Right ventricle myocardium superior (tissue), 1 donor: ENCODE data around the gene MRPL42. TPM values are rescaled to one million over a fixed set of nuclear protein-coding genes. Genes with fewer than 3 reads are reported as not detected.
A peak's percentile ranks its signal among the peaks of the same experiment; 100 is the strongest.
"Not testable (repeated sequence)": the region's sequence is repeated elsewhere in the genome, so short reads cannot be mapped to it uniquely, and the experiment has no call there.

Experiments
- ATAC-seq: fragments of 200-7000 bp; cut with Tn5 transposase; one replicate; pipeline ENCODE4 v1.9.1; 2020; ENCODE audit warnings: mild to moderate bottlenecking; ENCODE audit not compliant: poor library complexity
- DNase-seq: peaks from one replicate; pipeline ENCODE4 v3.0.0-alpha.2; 2020
- intact Hi-C: fragments of 100-400 bp; cut with DNase I; formaldehyde crosslinking; loops from one replicate; pipeline ENCODE4 v1.11.2; 2022
- total RNA-seq: library from RNA; stranded (reverse); fragmentation: NEBNext Ultra II Directional; extraction: Animal tissue kit (Norgen Biotek cat#: 25700); gene quantifications from one replicate; pipeline ENCODE4 v1.2.1, GENCODE V29; 2021
- donor health status: DM: no; HTN: yes; CAD: no; lungs with severe emphysema.

Gene MRPL42
- total RNA-seq, 1 donor from 2014 or later, result 39.9 TPM

DNA sequence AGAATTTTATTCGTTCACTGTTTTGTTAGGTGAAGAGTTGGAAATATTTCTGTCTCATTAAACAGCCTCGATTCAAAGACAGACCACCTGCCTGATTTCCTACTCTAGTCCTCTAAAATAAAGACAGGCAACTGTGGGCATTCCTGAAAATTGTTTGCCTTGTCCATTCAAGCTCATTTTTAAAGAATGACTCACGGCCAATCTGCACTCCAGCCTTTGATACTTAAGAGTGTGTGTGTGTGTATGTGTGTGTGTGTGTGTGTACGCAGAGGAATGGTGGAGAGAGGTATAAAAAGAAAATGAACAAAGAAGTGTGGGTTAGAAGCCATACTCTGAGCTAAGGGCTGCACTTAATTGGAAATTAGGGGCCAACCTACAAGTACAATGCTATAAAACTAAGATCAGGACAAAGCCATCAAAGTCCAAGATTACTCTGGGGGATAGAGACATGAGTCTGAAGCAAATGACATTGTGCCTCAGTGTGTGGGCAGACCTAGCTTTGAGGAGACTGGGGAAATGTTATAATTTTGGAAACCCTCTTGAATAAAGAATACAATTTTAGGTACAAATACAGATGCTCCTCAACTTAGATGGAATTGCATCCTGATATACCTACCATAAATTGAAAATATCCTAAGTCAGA is 59.6 kb downstream of the MRPL42 start:
- intact Hi-C loops, result no loop called here

DNA sequence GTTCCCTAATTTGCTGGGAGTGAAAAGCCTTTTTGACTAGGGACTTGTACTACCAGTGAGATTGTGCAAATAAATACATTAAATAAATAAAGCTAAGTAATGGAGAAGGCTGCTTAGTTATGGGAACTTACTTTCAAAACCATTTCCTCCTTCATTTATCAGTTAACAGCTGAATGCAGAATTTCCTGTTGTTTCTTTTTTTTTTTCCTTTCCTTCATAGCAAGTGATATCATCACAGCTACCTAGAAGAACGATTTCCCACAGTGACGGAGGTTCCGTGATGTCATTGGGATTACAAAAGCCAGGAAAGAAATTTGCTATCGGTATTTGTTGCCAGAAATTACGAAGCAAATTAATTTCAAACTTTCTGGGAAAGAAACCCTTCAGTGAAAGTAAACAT is 63.0 kb downstream of the MRPL42 start:
- intact Hi-C loops, result no loop called here
- ATAC-seq (no peak), DNase-seq (no peak)

More for the DNA sequence above, 59.6 kb downstream of the MRPL42 start:
- DNase-seq, result no peak
- ATAC-seq, result no peak

DNA sequence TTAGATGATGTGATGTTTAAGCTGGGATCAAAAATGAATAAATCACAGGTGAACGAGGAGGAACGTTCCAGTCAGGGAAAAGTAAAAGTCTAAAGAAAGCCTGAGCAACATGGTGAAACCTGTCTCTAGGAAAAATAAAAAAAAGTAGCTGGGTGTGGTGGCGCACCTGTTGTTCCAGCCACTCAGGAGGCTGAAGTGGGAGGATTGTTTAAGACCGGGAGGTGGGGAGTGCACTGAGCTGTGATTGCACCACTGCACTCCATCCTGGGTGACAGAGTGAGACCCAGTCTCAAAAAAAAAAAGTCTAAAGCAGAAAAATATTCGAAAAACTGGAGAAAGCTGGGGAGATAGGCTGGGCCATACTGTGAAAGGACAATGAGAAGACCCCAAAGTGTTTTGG is 66.0 kb downstream of the MRPL42 start:
- DNase-seq (no peak), ATAC-seq (no peak)
- intact Hi-C loops, result no loop called here

DNA sequence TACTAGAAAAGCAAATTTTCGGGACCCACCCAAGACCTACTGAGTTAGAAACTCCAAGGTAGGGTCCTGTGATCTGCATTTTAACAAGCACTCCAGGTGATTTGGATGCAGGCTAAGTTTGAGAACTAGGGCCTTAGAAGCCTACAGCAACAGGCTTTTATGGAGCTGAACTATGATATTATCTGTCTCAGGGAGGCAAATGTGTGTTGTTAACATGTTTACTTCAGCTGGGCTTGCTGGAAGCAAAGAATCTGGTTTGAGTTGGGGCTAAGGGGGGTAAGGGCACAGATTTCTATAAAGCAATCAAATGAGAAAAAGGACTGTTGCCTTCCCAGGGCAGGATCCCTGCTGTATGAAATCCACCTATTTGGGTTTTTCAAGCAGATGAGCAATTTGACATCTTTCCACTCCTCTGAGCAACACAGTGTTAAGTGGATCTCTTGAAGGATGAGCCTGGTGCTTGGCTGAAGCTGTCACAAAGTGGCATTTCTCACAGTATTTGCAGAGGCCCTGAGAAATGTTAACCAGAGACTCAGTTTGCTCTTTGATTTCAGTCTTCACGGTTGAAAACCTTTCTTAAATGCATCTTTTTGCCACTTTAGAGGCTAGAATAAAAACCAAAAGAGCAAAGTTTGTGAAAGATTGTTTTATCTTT is 68.9 kb downstream of the MRPL42 start:
- intact Hi-C loops, result no loop called here
- peak; percentile 18 for ATAC-seq
- DNase-seq, result no peak

DNA sequence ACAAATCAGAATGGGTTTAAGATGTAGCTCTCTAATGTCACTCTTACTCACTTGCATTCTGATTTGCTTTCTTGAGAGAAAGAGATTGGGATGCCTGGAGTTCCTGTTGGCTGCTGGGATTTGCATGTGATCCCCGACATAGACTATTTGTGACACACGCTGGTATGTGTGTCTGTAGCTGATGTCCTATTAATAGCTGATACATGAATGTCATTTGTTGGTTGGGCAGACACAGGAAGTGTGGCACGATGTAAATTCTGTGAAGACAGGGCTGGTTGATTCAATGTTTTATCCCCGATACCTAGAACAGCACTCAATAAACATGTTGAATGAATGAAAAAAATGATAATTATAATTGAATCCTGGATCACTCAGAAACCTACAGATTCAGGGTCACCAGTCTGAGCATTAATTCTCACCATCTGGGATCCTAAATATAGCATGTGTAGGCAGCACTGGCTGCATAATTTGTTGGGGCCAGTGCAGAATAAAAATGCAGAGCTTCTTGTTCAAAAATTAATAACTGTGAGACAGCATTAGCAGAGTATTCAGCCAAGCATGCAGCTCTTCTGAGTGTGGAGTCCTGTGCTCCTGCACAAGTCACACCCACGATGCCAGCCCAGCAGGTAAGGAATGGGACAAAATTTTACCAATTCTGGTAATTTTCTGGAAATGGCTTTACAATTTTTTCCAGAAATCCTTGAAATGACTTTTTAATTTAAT is 69.6 kb downstream of the MRPL42 start:
- DNase-seq (no peak), ATAC-seq (peak; percentile 92)
- intact Hi-C loops, result no loop called here

DNA sequence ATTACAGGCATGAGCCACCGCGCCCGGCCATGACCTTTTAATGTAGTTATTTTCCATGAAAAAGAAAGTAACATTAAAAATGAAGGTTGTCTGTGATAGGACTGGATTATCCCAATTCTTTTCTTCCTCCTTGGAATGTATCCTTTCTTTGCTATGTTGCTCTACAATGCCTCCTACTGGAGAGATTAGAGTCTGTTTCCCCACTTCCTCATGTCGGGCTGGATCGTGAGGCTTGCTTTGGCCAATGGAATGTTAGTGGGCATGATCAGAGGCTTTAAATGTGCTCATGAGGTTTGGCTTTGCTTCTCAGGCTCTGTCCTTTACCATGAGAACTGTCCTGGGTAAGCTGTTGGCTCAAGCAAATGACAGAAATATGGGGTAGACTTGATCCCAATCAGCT is 70.5 kb downstream of the MRPL42 start:
- no peak for ATAC-seq
- no peak for DNase-seq
- intact Hi-C loops, result no loop called here

DNA sequence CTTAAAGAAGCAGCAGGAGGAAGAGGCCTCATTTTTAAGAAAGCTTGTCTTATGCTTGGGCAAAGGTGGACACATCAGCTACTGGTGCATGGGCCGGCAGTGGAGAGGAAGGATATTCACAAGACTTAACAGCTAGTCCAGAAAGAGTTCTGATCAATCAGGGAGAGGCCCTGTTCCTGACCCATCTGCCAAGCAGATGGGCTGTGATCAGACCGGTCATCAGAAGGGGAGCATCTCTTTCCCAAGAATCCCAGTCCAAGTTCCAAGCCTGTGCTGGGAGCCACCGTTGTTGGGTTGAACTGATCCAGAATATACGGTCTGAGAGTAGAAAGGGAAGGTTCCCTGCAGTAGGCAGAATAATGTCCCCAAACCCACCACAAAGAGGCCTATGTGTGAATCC is 72.5 kb downstream of the MRPL42 start:
- ATAC-seq, result no peak
- no peak for DNase-seq
- intact Hi-C loops, result no loop called here

DNA sequence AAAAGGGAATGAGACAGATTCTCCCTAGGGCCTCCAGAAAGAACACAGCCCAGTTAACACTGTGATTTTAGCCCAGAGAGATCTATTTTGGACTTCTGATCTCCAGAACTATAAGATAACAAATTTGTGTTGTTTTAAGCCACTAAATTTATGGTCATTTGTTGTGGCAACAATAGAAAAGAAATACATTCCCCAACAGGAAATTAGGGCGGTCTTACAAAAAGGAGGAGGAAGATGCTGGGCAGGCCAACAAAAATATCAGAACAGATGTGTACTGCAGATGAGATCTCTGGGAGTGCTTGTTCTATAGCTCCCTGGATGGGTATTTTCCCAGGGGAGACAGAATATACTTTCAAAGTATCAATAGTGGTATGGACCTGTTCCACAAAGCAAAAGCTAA is 73.2 kb downstream of the MRPL42 start:
- DNase-seq (no peak), ATAC-seq (no peak)
- intact Hi-C loops, result no loop called here

DNA sequence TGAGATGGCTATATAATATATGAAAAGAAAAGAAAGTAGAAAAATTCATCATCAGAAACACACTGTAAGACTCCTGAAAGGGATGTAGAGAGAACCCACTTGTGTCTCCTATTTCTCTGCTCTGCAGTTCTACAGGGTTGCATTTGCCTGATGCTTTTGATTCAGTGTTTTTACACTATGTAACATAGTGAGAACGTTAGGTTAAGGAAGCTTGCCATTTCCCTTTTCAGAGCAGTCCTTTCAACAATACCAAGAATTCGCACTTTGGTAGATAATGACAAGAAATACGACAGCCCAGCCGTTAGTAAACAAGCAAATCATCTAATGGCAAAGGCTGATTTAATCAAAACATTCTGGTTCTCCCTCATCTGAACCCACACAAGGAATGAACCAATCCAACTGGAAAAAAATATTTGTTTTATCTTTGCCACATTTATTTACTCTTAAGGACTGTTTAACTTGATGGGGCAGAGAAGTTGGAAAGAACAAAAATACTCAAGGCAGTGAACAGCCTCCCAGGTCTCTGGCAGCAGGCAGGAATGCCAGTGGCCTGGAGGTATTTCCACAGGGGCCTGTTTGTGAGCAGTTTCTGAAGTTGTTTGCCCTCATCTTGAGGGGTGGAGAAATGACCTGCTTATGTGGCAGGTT is 74.4 kb downstream of the MRPL42 start:
- no peak for DNase-seq
- intact Hi-C loops, result no loop called here
- ATAC-seq, result no peak

DNA sequence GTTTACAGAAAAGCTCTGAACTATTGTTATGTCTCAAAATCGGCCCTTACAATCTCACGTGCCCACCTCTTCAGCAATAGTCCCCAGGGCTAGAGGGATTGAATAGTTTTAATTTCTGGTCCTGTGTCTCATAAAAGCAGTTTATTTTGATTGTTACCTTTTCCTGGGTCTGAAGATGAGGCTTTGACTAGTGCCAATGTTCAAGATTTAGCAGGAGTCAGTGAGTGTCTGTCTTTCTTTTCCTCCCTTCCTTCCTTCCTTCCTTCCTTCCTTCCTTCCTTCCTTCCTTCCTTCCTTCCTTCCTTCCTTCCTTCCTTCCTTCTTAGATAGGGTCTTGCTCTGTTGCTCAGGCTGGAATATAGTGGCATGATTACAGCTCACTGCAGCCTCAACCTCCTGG is 80.5 kb downstream of the MRPL42 start:
- intact Hi-C loops, result no loop called here
- ATAC-seq (no peak), DNase-seq (no peak)

DNA sequence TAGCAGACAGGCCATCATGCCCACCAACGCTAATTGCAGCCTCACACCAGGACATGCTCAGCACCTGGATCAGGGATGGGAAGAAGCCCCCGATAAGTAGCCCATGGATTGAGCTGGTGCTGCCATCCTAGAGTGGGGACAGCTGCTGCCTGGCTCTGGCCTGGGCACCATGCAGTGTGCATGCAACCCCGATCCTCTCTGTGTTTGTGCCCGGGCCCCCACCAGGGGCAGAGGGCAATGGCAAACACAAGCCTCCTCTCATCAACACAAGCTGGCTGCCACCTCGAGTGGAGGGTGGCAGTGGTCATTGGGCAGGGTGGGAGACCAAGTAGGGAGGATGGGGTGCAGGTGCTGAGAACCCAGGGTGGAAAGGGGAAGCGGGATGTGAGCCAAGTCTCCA is 81.9 kb downstream of the MRPL42 start:
- DNase-seq (no peak), ATAC-seq (no peak)
- intact Hi-C loops, result no loop called here

DNA sequence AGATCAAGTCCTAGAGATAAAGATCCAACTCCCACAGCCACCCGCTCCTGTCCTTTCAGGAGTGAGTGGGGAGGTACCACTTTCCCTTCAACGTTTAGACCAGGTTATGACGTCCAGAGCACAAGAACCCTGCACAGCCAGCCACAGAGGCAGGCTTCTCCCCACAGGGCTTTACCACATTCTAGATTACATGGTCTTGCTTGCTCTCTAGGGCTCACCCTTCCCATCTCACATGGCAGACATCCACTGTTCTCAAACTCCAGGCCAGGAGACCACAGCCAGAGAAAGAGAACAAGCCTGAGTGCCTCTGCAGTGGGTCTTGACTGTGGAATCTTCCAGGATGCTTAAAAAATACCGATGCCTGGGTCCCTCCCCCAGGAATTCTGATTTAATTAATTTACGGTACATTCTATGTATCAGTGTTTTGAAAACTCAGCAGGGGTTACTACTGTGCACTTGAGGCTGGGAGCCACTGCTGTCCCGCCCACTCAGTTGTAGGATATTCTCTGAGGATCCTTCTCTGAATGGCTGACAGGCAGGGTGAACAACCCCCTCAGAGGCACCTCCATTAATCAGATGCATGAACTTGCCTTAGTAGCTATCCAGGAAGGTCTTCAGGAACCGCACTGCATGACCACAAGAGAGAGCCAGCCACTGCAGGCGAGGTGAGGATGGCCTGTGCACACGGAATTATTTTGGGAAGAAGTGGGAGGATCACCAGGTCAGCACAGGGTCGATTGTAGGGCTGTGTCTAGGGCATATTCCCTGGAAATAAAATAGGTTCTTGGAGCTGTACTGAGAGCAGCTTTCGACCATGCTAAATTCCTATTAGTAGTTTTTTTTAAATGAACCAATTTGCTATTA is 83.7 kb downstream of the MRPL42 start:
- DNase-seq, result no peak
- intact Hi-C loops, result no loop called here
- ATAC-seq, result no peak

DNA sequence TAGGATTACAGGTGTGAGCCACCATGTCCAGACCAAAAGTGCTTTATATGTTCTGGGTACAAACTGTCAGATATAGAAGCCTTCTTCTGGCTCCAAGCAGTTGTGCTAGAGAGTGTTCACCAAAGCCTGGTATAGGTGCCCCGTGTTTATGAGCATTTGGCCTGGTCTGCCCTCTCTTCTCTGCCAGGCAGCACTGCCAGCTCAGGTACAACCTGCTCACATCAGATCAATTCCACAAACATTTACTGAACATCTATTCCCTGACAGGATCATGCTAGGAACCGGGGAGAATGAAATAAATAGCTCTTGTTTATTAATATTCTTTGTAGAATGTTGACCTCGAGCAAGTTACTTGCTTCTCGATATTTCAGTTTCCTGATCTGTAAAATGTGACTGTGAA is 85.1 kb downstream of the MRPL42 start:
- no peak for ATAC-seq
- DNase-seq, result no peak
- intact Hi-C loops, result no loop called here

DNA sequence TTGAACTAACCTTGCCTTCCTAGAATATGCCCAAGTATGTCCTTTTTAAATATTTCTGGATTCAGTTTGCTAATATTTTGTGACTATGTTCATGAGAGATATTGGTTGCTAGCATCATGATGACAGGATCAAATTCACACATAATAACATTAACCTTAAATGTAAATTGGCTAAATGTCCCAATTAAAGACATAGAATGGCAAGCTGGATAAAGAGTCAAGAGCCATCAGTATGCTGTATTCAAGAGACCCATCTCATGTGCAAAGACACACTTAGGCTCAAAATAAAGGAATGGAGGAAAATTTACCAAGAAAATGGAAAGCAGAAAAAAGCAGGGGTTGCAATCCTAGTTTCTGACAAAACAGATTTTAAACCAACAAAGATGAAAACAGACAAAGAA is 90.6 kb downstream of the MRPL42 start:
- intact Hi-C loops, result not testable (repeated sequence)

DNA sequence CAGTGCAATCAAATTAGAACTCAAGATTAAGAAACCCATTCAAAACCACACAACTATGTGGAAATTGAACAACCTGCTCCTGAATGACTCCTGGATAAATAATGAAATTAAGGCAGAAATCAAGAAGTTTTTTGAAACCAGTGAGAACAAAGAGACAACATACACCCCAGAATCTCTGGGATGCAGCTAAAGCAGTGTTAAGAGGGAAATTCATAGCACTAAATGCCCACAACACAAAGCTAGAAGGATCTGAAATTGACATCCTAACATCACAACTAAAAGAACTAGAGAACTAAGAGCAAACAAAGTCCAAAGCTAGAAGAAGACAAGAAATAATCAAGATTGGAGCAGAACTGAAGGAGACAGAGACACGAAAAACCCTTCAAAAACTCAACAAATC is 91.4 kb downstream of the MRPL42 start:
- ATAC-seq, intact Hi-C loops: not testable (repeated sequence)

More for the DNA sequence above, 90.6 kb downstream of the MRPL42 start:
- DNase-seq, ATAC-seq: not testable (repeated sequence)

DNA sequence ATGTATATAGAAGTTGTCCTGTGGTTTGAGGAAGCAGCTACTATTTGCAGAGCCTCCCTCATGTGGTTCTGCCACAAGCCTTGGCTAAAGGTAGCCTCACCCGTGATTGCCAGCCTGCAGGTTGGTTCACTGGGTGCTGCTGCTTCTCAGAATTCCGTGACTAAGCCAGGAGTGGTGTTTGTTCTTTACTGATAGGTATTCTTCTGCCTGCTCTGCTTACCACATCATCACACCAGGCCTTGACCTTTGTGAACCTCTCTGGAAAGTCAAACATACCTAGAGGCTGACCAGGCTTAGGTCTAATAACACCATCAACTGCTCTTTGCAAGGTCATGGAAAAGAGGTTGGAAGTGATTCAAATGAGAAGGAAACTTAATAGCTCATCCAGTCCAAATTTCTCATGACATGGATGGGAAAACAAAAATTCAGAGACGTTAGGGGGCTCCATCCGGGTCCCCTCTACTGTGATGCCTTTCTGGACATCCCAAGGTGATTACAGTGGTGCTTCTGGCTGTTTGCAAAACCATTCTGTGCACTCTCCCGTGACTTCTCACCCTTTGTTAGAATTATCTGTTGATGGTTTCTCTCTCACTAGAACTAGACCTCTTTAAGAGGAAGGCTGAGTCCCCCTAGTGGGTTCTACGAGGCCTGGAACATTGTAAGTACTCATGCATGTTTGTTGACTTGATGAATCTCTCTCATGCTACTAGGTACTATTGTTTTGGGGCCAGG is 96.7 kb downstream of the MRPL42 start:
- intact Hi-C loops, result loop anchor here (10.0 kb wide), 1 partner anchor 411 kb away; no protein-coding TSS in a partner anchor
- ATAC-seq (no peak), DNase-seq (no peak)

More for the DNA sequence above, 91.4 kb downstream of the MRPL42 start:
- DNase-seq, result not testable (repeated sequence)

DNA sequence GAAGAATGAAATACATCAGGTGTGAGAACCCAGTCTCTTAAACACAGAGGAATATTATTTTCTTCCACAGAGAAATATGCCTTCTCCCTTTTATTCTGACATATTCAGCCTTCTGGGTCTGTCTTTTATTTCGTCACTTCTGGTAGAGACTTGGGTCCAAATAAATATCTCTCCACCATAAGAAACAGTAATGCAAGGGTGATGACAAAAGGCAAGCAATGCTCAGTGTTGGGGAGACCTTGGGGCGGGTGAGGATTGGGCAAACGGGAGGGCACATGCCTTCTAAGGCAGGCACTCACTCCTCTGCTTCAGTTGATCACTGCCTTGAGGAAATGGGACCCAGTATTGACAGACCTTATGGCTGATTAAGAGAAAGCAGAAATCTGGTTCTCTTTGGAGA is 98.4 kb downstream of the MRPL42 start:
- ATAC-seq (no peak), DNase-seq (no peak)
- intact Hi-C loops, result loop anchor here (5.0 to 10.0 kb wide), 2 partner anchors 409 to 512 kb away; no protein-coding TSS in a partner anchor
